Measurements from ENCODE around the gene MYBBP1A.

MYBBP1A gene

GRCh38 chr17:4513113-4514032 is 41.8 kb downstream of the MYBBP1A start:
- FAIRE-seq, result no peak

GRCh38 chr17:4512156-4513112 is 42.8 kb downstream of the MYBBP1A start:
- FAIRE-seq, result no peak

- FAIRE-seq, result no peak
These were observed 43.8 kb downstream of the MYBBP1A start for GRCh38 chr17:4511199-4511932.

- no peak for FAIRE-seq
These were observed 44.6 kb downstream of the MYBBP1A start for GRCh38 chr17:4510618-4510941.

- no peak for FAIRE-seq
These were observed 45.1 kb downstream of the MYBBP1A start for GRCh38 chr17:4509923-4510617.

GRCh38 chr17:4509401-4509800 is 45.8 kb downstream of the MYBBP1A start:
- FAIRE-seq, result no peak

GRCh38 chr17:4508207-4508606 is 47.0 kb downstream of the MYBBP1A start:
- FAIRE-seq, result no peak

GRCh38 chr17:4507361-4508111 is 47.6 kb downstream of the MYBBP1A start:
- FAIRE-seq, result no peak

- no peak for FAIRE-seq
These were observed 48.3 kb downstream of the MYBBP1A start for GRCh38 chr17:4506892-4507291.

GRCh38 chr17:4506175-4506813 is 48.9 kb downstream of the MYBBP1A start:
- no peak for FAIRE-seq

GRCh38 chr17:4505187-4505586 is 50.0 kb downstream of the MYBBP1A start:
- FAIRE-seq, result no peak

GRCh38 chr17:4504188-4504587 is 51.0 kb downstream of the MYBBP1A start:
- no peak for FAIRE-seq

- FAIRE-seq, result no peak
These were observed 51.7 kb downstream of the MYBBP1A start for GRCh38 chr17:4503283-4504025.

- no peak for FAIRE-seq
These were observed 52.6 kb downstream of the MYBBP1A start for GRCh38 chr17:4502466-4503154.

- FAIRE-seq, result no peak
These were observed 53.8 kb downstream of the MYBBP1A start for GRCh38 chr17:4501295-4501949.

GRCh38 chr17:4500191-4500571 is 55.0 kb downstream of the MYBBP1A start:
- no peak for FAIRE-seq

- FAIRE-seq, result no peak
These were observed 55.6 kb downstream of the MYBBP1A start for GRCh38 chr17:4499431-4500190.
